IMR-90 (cell line): ENCODE results near the gene KIAA1614.

ENCODE experiments used
- CEBPB ChIP-seq: IDR thresholded peaks from 2 replicates; pipeline ENCODE4 v1.6.1; 2012; ENCODE audit warnings: low read depth, low read length, improper control_type of control experiment
- CTCF ChIP-seq: conservative IDR thresholded peaks from 2 replicates; pipeline ENCODE4 v1.5.1; 2012; ENCODE audit warnings: mild to moderate bottlenecking, low read depth, low read length, improper control_type of control experiment
- MXI1 ChIP-seq: IDR thresholded peaks from 2 replicates; pipeline ENCODE4 v1.6.1; 2012; ENCODE audit warnings: low read depth, mild to moderate bottlenecking, low read length, moderate library complexity, borderline replicate concordance
- POLR2A ChIP-seq: IDR thresholded peaks from 2 replicates; pipeline ENCODE4 v1.6.1; 2012; ENCODE audit warnings: mild to moderate bottlenecking, low read depth, low read length

GRCh38 chr1:180935326-180936109, 22.8 kb downstream of the KIAA1614 start:
- TF ChIP-seq MXI1: no peak
- TF ChIP-seq CTCF: no peak
- no peak for TF ChIP-seq CEBPB
- TF ChIP-seq POLR2A: no peak
